Measurements from ENCODE around the gene RPP14. TPM values are rescaled to one million over a fixed set of nuclear protein-coding genes. Genes with fewer than 3 reads are reported as not detected.

Gene RPP14
- total and polyA plus RNA-seq, 12 donors: 12.5 to 34.4 (median 23.2) TPM

DNA sequence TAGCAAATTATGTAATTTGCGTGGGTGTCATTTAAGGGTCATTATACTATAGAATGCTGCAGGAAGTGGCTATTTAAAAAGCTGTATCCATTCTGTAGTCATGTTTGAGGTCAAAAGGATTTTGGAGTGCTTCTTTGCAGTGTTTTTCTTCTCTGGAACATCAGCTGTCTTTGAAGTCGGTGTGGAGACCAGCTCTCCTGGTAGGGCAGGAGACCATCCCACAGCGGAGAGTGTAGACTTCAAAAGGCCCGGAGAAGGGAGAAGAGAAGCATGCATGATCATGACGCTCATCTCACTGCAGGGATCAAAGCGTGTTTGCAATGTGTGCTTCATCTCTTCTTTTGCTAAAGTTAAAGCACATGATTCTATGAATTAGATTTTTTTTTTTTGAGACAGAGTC is 46.6 kb downstream of the RPP14 start:
- H3K4me1 ChIP-seq: peaks cover 0 to 89% (median 9%) of the 10 kb centered on the region in 9 donors
- intact Hi-C loops (cut with DNase I): loop anchor here in 1 of 10 donors (10.0 kb wide), 1 partner anchor 142 kb away; the partner anchor contains the start of gene KCTD6
- 87% methylated on average over 6 of the region's 6 CpGs for WGBS, 2 donors
- no peak overlapping the region for H3K4me3 ChIP-seq
- DNase-seq: no peak
- TF ChIP-seq CTCF (IDR thresholded peaks at IDR 0.05): no peak
- H3K9me3 ChIP-seq: no peaks in the 10 kb centered on the region
- no peak overlapping the region for H3K27ac ChIP-seq
- ATAC-seq: no peak
- peaks cover 0 to 5% (median 0%) of the 10 kb centered on the region in 9 donors for H3K36me3 ChIP-seq
- no peaks in the 10 kb centered on the region for H3K27me3 ChIP-seq

GRCh38 chr3:58353722-58354553 is 47.9 kb downstream of the RPP14 start:
- no peaks in the 10 kb centered on the region for H3K9me3 ChIP-seq
- no peak overlapping the region for H3K4me3 ChIP-seq
- no peak for DNase-seq
- H3K27me3 ChIP-seq: no peaks in the 10 kb centered on the region
- WGBS, 2 donors: 89 to 93% methylated on average over 8 of the region's 8 CpGs
- peaks cover 0 to 84% (median 9%) of the 10 kb centered on the region in 9 donors for H3K4me1 ChIP-seq
- no peak for TF ChIP-seq CTCF (IDR thresholded peaks at IDR 0.05)
- ATAC-seq: peak in 2 of 8 donors; percentile 22 to 39
- no peaks in the 10 kb centered on the region for H3K36me3 ChIP-seq
- intact Hi-C loops (cut with DNase I): loop anchor here in 1 of 10 donors (10.0 kb wide), 1 partner anchor 141 kb away; the partner anchor contains the start of gene KCTD6
- peak overlapping the region in 2 of 10 donors; percentile 25 to 67 for H3K27ac ChIP-seq

GRCh38 chr3:58355179-58355578 is 49.1 kb downstream of the RPP14 start:
- no peak for ATAC-seq
- WGBS, 2 donors: 79 to 84% methylated on average over 8 of the region's 8 CpGs
- DNase-seq: no peak

More at GRCh38 chr3:58355179-58355578, 49.1 kb downstream of the RPP14 start:
- peak overlapping the region in 1 of 10 donors; percentile 67 for H3K27ac ChIP-seq
- no peaks in the 10 kb centered on the region for H3K9me3 ChIP-seq
- no peaks in the 10 kb centered on the region for H3K36me3 ChIP-seq
- no peak for TF ChIP-seq CTCF (IDR thresholded peaks at IDR 0.05)
- H3K4me3 ChIP-seq: no peak overlapping the region
- H3K27me3 ChIP-seq: no peaks in the 10 kb centered on the region
- intact Hi-C loops (cut with DNase I): loop anchor here in 1 of 10 donors (10.0 kb wide), 1 partner anchor 140 kb away; the partner anchor contains the start of gene KCTD6
- H3K4me1 ChIP-seq: peaks cover 0 to 74% (median 9%) of the 10 kb centered on the region in 9 donors
